IPS-20b (cell line): Measurements from ENCODE around the gene NEK2.

ENCODE experiments used
- H3K27ac ChIP-seq: one replicate; pipeline ENCODE4 v1.5.1; 2013; ENCODE audit warnings: low read length
- H3K27me3 ChIP-seq: 2 replicates; pipeline ENCODE4 v1.6.1; 2013; ENCODE audit warnings: mild to moderate bottlenecking, low read length, inconsistent platforms; ENCODE audit not compliant: insufficient read depth
- H3K36me3 ChIP-seq: 2 replicates; pipeline ENCODE4 v1.6.1; 2013; ENCODE audit warnings: low read depth, mild to moderate bottlenecking, inconsistent platforms, low read length, moderate library complexity; ENCODE audit not compliant: insufficient read depth
- H3K4me1 ChIP-seq: 2 replicates; pipeline ENCODE4 v1.6.1; 2013; ENCODE audit warnings: mild to moderate bottlenecking, control low read depth, inconsistent platforms, low read length, moderate library complexity; ENCODE audit not compliant: insufficient read depth
- H3K4me3 ChIP-seq: 2 replicates; pipeline ENCODE4 v1.5.1; 2013; ENCODE audit warnings: mild to moderate bottlenecking, low read length, inconsistent platforms
- H3K9ac ChIP-seq: 2 replicates; pipeline ENCODE4 v1.6.1; 2013; ENCODE audit warnings: low read depth, mild to moderate bottlenecking, inconsistent platforms, low read length, moderate library complexity
- H3K9me3 ChIP-seq: 2 replicates; pipeline ENCODE4 v1.6.1; 2013; ENCODE audit warnings: mild to moderate bottlenecking, low read depth, low read length, inconsistent platforms; ENCODE audit not compliant: insufficient read depth

Gene NEK2

GRCh38 chr1:211612786-211613107 lies 62.7 kb downstream of the NEK2 start:
- H3K4me3 ChIP-seq, result no peak overlapping the region

More at GRCh38 chr1:211612786-211613107, 62.7 kb downstream of the NEK2 start:
- Histone ChIP-seq H3K27ac (no peak overlapping the region), H3K36me3 (no peaks in the 10 kb centered on the region), H3K27me3 (no peaks in the 10 kb centered on the region), H3K4me1 (no peaks in the 10 kb centered on the region), H3K9me3 (no peaks in the 10 kb centered on the region), H3K9ac (no peak overlapping the region)
